ENCODE data around the gene OR2W3. TPM values are rescaled to one million over a fixed set of nuclear protein-coding genes. Genes with fewer than 3 reads are reported as not detected.

Gene OR2W3
- total RNA-seq (10 to 100 TPM in 1 of 7 donors, 1 to 10 TPM in 5, not detected in 1; 1.1 to 11.2 (median 4.7) TPM), polyA plus RNA-seq (under 1 TPM in 2 of 3 donors, not detected in 1; 0.29 to 0.35 TPM)
- long read RNA-seq, donor 1, partial matches to known transcripts = 0 of 2 reads
- long read RNA-seq, donor 1, other reads (novel, unspliced or antisense) = 0 of 2 reads
- long read RNA-seq, donor 2 = 0 reads

GRCh38 chr1:247895163-247895637 is at the start of gene OR2W3:
Gene OR2W3 (plus strand): TSS chr1:247895587. CDS start chr1:247895587, 0 bp downstream.
- H3K27ac ChIP-seq = no peak within 1 kb of the TSS
- H3K9me3 ChIP-seq = peaks cover 0 to 42% (median 0%) of the 10 kb centered on the region in 8 donors
- DNase-seq = no peak
- peaks cover 0 to 10% (median 0%) of the 10 kb centered on the region in 6 donors for H3K36me3 ChIP-seq
- intact Hi-C loops (cut with DNase I; ENCODE audit: low total_unique reads) = no loop called here
- no peaks in the 10 kb centered on the region for H3K4me1 ChIP-seq
- no peaks in the 10 kb centered on the region for H3K27me3 ChIP-seq (replicated peaks in 1 of 7)
- 39 to 50% (median 42%) methylated on average over 2 of the region's 2 CpGs for WGBS, 5 donors
- H3K4me3 ChIP-seq = no peak within 1 kb of the TSS
- TF ChIP-seq CTCF (IDR thresholded peaks at IDR 0.05 in 8 of 11, conservative IDR thresholded peaks at IDR 0.05 in 3 of 11) = no peak
- TF ChIP-seq POLR2AphosphoS5 (IDR thresholded peaks at IDR 0.05) = no peak
- TF ChIP-seq POLR2A (IDR thresholded peaks at IDR 0.05) = no peak

DNA sequence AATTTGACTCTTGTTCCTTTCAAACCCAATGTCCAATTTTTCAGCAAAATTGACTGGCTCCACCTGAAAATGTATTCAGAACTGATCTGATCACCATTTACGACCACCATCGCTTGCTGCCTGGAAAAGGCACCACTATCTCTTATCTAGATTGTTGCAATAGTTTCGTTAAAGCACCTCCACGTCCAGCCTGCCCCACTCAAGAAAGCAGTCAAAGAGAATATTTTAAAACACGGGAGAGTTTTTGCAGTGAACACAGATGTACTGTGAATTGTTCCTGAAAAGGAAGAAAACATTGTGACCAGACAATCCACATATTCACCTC is 49.7 kb upstream of the OR2W3 start:
- no peaks in the 10 kb centered on the region for H3K4me1 ChIP-seq
- H3K4me3 ChIP-seq = no peak overlapping the region
- H3K36me3 ChIP-seq = no peaks in the 10 kb centered on the region
- TF ChIP-seq POLR2A (IDR thresholded peaks at IDR 0.05) = no peak
- intact Hi-C loops (cut with DNase I; ENCODE audit: low total_unique reads) = no loop called here
- H3K27ac ChIP-seq = no peak overlapping the region
- 76 to 88% (median 84%) methylated on average over 5 of the region's 5 CpGs for WGBS, 5 donors
- H3K27me3 ChIP-seq (replicated peaks in 1 of 7) = no peaks in the 10 kb centered on the region
- no peak for DNase-seq
- H3K9me3 ChIP-seq = no peaks in the 10 kb centered on the region

DNA sequence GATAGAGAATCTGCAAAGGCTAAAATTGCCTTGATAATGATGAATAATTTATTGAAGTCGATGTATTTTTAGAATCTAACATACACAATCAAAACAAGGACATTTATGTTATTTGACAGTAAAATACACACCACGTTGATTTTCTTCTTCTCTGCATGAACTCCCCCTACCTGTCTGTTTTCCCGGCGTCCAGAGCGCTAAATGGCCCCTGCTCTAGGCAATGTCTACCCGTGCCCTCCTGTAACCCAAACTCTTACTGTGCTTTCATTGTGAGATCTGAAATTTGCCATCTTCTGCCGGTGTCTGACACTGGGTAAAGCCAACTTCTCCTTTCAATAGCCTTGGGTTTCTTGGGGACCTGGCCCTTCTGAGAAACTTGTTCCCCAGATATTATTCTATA is 47.0 kb upstream of the OR2W3 start:
- intact Hi-C loops (cut with DNase I; ENCODE audit: low total_unique reads) = no loop called here
- no peaks in the 10 kb centered on the region for H3K36me3 ChIP-seq
- peaks cover 0 to 6% (median 0%) of the 10 kb centered on the region in 6 donors for H3K4me1 ChIP-seq
- TF ChIP-seq POLR2A (IDR thresholded peaks at IDR 0.05) (no peak), POLR2AphosphoS5 (IDR thresholded peaks at IDR 0.05) (no peak), CTCF (IDR thresholded peaks at IDR 0.05 in 8 of 11, conservative IDR thresholded peaks at IDR 0.05 in 3 of 11) (no peak)
- H3K27me3 ChIP-seq (replicated peaks in 1 of 7) = peaks cover 0 to 7% (median 0%) of the 10 kb centered on the region in 7 donors
- WGBS, 5 donors = 81 to 92% (median 87%) methylated on average over 7 of the region's 7 CpGs
- DNase-seq = no peak
- no peak overlapping the region for H3K27ac ChIP-seq
- H3K4me3 ChIP-seq = no peak overlapping the region
- H3K9me3 ChIP-seq = no peaks in the 10 kb centered on the region

DNA sequence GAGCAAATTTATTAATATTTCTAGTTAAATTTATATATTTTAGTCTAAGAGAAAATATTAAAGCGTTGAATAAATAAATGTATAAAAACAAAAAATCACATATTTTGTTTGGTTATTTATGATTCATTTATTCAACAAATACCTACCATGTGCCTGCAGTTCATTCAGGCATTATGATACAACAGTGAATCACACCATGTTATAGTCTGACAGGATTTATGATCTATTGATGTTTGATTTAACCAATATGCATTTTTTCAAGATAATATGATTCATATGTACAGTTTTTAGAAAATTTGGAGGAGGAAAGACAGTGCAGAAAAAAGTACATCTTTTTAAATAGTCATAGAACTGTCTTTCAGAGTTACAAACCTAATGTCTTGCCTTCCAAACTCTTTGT is 45.8 kb upstream of the OR2W3 start:
- TF ChIP-seq POLR2A (IDR thresholded peaks at IDR 0.05) = no peak
- no peak for TF ChIP-seq POLR2AphosphoS5 (IDR thresholded peaks at IDR 0.05)
- no peak for TF ChIP-seq CTCF (IDR thresholded peaks at IDR 0.05 in 8 of 11, conservative IDR thresholded peaks at IDR 0.05 in 3 of 11)
- no peak overlapping the region for H3K4me3 ChIP-seq
- H3K4me1 ChIP-seq = peaks cover 0 to 6% (median 0%) of the 10 kb centered on the region in 6 donors
- DNase-seq = no peak
- intact Hi-C loops (cut with DNase I; ENCODE audit: low total_unique reads) = no loop called here
- H3K9me3 ChIP-seq = no peaks in the 10 kb centered on the region
- no peak overlapping the region for H3K27ac ChIP-seq
- WGBS, 5 donors = 89 to 95% (median 90%) methylated on average over 1 of the region's 1 CpG
- H3K36me3 ChIP-seq = no peaks in the 10 kb centered on the region
- peaks cover 0 to 7% (median 0%) of the 10 kb centered on the region in 7 donors for H3K27me3 ChIP-seq (replicated peaks in 1 of 7)

Data from spleen (tissue), 13 donors.